Activated CD4-positive, alpha-beta T cell treated with anti-CD3 and anti-CD28 coated beads, Interleukin-2, amount 50 U/mL, for 24 hours (primary cell): ENCODE results near the gene ZNF518A.
"Not testable (repeated sequence)": the region's sequence is repeated elsewhere in the genome, so short reads cannot be mapped to it uniquely, and the experiment has no call there.

ENCODE experiments used
- DNase-seq, 2 donors: peaks; one replicate each; pipeline ENCODE4 v3.0.0-alpha.2; 2020; ENCODE audit warnings: low read depth in 1 of 2, low spot score in 1 of 2

ZNF518A gene

DNA sequence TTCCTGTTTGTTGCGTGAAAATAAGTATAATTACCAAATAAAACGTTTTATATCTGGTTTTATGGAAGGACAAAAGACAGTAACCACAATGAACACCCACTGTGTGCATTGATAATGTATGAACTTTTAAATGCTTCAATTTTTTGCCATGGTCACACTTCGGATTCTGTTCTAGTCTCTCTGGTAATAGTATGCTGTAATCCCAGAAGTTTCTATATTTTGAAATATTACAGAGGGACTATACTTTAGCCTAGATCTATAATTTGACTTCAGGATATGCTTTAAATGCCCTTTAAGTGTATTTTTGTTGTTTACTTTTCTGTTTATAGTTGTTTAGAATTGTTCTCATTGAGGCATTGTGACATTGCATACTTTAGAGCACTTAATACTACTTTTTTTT, 1.5 kb downstream of the ZNF518A start:
- DNase-seq, result no peak

DNA sequence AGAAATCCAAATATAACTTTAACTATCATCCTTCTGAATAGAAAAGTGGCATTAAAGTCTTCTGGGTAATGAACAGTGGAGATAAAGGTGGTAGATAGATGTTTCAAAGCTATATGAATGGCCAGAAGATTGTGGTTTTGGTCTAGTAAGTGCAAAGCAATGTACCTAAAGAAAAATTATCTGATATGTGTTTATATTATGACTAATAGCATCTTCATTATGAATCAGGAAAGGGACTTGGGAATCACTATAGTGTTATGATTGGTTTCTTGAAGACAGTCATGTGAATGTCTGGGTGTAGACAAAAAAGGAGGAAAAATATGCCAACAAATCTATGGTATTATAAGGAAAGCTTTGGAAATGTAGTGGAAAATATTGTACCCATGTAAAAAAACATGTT, 3.0 kb downstream of the ZNF518A start:
- no peak for DNase-seq

DNA sequence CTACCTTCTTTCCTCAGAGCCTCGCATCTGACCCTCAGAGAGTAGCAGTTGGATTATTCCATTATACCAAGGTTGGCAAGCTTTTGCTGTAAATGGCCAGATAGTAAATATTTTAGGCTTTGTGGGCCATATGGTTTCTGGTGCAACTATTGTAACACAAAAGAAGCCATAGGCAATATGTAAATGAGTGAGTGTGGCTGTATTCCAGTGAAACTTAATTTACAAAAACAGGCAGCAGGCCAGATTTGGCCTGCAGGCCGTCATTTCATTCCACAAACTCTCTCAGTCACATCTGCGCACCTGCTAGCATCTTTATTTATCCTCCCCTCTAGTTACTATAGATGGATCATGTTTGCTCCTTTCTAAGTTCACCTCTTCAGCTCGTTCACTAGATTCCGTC, 6.7 kb downstream of the ZNF518A start:
- no peak for DNase-seq

DNA sequence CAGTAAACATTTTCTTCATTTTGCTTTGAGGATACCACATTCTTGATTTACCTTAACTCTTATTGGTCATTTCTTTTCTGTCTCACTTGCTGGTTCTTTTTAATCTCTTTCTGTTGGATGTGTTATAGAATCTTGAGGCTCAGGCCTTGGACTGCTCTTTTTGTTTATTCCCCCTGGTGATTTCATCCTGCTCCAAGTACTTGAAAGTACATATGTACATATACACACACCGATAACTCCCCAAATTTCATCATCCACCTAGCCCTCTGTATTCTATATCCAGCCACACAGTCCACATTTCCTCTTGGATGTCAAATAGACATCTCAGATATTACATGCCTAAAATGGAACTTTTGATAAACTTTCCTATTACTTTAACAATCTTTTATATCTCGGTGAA, 7.5 kb downstream of the ZNF518A start:
- DNase-seq, result no peak

DNA sequence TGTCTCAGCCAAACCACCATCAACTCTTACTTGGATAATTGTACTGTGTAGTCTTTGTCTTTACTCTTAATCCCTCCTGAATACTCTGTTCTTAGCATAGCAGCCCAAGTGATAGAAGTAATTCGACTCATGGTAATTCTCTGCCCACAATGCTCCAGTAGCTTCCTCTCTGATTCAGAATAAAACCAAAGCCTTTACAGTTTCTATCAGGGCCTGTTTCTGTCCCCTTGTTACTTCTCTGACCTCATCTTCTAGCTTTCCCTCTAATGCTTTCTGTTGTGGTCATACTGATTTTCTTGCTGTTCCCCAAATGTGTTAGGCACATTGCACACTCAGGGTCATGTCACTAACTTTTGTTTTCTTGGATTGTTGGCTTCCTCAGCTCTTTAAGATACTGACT, 8.0 kb downstream of the ZNF518A start:
- DNase-seq, result no peak

DNA sequence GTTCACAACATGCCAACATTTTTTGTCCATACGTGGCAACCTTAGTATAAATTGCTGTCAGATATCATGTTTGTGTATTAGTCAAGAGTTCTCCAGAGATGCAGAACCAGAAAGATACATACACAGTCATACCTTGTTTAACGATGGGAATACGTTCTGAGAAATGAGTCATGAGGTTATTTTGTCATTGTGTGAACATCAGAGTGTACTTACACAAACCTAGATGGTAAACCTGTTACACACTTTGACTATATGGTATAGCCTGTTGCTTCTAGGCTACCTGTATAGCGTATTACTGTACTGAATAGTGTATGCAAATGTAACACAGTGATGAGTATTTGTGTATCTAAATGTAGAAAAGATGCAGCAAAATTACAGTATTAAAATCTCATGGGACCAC, 22.3 kb downstream of the ZNF518A start:
- DNase-seq, result no peak

DNA sequence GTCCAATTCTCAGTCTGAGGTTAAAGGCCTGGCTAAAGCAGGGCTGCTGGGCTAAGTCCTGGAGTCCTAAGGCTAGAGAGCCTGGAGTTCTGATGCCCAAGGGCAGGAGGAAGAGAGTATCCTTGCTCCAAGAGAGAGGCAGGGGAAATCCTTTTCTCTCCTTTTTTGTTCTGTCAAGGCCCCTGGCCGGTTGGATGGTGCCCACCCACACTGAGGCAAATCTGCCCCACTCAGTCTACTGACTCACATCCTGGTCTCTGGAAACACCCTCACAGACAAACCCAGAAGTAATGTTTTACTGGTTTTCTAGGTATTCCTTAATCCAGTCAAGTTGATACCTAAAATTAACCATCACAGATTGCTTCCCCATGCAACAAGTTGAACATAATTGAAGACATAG, 23.0 kb downstream of the ZNF518A start:
- no peak for DNase-seq

DNA sequence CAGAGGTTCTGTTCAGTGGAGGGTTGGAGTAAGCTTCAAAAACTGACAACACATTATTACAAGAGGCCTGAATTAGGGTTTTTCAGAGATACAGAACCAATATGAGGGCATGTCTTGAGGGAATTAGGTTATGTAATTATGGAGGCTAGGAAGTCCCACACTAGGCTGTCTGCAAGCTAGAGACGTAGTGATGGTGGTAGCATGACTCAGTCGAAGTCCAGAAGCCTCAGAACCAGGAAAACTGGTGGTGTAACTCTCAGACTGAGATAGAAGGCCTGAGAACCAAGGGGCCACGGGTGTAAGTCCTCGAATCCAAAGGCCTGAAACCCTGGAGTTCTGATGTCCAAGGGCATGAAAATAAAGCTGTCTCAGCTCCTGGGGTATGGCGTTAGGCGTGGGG, 35.6 kb downstream of the ZNF518A start:
- DNase-seq, result no peak

DNA sequence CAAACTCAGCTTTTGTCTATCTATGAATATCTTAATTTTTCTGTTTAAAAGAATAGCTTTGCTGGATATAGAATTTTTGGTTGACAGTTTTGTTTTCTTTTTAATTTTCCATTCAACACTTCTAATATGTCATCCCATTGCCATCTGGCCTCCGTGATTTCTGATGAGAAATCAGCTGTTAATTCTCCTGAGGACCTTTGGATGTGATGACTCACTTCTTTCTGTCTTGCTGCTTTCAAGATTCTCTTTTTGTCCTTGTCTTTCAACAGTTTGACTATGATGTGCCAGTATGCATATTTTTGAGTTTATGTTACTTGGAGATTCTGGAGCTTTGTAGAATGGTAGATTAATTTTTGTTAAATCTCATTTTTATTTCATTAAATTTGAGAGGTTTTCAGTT, 38.4 kb downstream of the ZNF518A start:
- DNase-seq, result no peak

DNA sequence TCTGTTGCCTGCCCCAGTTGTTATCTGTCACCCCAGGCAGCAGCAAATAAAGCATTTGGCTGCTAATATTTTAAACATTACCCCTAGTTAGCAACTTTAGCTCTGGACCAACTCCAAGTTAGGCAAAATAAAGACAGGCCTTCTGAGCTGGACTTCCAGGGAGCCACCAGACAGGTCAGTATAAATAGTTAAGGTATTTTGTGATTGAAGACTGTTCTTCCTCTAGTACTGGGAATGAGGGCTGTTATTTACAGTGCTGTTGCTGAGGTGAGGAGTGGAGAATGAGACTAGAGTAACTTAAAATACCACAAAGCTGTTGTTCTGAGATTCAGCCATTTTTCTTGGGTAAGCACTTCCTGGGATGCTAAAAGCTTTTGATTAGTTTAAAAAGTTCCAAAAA, 40.1 kb downstream of the ZNF518A start:
- no peak for DNase-seq

DNA sequence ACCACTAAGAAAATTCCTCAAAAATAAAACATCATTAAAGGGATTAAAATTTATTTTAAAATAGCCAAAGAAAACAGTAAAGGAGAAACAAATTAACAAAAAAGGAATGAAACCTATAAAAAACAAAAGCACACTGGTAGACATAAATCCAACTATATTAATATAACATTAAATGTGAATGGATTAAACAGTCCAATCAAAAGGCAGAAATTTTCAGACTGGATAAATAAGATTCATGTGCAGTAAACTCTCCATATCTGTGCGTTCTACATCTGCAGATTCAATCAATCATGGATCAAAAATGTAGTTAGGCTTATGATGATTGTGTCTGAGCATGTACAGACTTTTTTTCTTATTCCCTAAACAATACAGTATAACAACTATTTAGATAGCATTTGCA, 42.6 kb downstream of the ZNF518A start:
- no peak for DNase-seq

DNA sequence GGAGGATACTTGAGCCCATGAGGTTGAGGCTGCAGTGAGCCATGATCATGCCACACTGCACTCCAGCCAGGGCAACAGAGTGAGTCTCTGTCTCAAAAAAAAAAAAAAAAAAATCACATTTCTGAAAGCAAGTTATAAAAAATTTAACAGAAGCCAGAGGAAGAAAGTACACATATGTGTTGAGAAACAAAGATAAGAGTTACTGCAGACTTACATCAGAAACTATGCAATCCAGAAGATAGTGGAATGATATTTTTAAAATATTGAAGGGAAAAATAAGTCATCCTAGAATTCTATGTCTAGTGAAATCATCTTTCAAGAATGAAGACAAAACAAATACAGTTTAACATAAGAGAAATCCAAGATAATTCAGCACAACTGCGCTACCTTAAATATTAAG, 46.9 kb downstream of the ZNF518A start:
- DNase-seq, result no peak

DNA sequence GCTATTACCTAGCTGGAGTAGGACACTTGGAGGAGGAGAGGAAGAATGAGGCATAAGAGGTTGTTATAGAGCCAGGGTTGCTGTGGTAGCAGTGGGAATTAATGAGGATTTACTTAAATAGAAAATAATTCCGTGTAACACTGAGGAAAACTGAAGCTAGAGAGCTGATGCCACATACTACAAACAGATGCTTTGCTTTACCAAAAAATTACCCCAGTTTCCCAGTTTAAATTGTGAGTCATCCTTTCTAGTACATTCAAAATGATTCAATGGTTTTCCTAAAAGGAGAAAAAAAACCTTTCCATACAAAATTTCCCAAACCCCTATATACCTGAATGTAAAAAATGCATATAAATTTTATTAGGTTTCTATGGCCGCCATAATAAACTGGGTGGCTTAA, 58.3 kb downstream of the ZNF518A start:
- DNase-seq, result no peak

DNA sequence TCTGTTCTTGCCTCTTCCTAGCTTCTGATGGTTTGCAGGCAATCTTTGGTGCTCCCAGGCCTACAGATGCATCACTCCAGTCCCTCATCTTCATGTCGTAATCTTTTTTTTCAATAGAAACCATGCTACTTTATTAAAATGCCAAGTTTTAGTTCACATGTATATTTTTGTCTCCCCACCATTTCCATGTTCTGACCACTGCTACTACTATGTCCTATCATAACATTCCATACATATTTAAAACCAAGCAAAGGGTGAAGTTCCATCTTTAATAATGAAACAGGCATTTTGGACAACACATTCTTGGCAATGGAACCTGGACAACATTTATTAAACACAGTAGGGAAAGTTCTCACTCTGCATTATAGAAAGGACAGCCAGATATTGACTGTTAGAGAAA, 58.8 kb downstream of the ZNF518A start:
- DNase-seq, result no peak

DNA sequence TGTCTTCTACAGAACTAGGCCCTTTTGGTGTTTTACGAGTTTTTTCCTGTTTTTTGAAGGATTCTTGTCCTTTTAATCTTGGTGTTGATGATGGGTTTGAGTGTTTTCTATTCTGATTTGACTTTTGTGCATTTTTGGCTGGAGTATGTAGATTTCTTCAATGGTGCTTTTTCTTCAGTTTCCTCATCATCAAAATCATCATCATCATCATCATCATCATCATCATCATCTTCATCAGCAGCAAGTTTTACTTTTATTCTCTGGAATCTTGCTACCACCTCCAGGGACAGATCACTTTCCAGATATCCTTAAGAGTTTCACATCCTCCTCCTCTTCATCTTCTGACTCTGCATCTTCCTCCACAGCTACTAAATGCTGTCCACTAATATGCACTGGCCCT, 59.4 kb downstream of the ZNF518A start:
- DNase-seq, result not testable (repeated sequence)

DNA sequence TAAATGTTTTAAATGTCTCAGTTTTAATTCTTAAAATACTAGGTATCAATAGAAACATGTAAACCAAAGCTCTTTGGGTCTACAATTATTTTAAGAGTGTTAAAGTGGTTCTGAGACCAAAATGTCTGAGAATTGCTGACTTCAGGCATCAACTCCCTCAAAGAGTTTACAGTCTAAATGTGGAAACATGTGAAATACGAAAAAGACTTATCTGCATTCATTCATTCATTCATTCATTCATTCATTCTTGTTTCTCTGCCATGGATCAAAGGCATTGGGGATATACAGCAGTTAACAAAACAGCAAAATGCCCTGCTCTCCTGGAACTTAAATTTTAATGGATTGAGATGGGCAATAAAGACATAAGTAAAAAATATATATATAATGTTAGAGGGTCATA, 71.4 kb downstream of the ZNF518A start:
- DNase-seq, result no peak

DNA sequence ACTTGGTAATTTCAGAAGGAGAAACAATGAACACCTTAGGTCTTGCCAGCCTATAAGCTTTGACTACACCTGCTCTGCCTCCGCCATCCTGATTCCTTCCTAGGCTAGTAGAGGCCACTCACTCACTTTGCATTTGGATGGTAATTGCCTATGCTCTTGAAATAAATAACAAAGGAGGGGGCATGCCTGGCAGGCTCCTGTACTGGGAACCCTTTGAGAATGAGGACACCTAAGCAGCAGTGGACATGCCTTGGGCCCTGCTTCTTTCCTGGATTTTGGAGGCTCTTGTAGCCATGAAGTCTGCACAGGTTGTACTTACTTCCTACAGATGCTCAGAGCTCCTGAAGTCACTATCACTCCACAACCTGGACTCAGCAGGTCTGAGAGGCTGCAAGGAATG, 75.5 kb downstream of the ZNF518A start:
- no peak for DNase-seq

DNA sequence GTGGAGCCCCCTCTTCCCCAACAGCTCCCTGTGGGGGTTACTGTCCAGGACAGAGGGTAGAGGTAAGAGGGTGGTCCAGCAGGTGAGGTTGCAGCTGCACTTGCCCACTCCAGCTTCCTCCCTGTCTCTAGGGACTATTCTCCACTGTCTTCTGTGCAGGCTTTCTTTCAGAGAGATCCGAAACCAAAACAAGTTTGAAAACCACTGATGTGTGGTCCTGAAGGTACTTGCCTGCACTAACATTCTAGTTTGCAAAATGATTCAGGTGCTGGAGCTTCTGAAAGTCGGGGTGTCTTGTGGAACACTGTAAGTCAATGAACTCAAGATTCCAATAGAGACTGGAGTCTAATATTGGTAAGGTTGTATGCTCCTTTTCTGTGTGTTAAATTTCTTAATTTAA, 78.2 kb downstream of the ZNF518A start:
- no peak for DNase-seq

DNA sequence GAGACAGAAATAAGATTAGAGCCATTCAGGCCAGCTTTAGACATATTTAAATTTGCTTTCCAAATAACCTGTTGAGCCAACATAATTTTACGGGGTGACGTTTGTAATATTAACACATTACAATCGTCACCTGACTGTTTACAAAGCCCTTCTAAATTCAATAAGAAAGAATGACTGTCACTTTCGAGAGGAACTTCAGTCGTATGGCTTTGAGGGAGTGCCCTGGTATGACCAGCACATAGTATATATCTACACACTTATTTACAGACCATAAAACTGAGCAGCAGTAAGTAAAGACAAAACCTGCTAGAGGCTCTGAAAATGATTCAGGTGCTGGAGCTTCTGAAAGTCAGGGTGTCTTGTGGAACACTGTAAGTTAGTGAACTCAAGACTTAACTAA, 78.8 kb downstream of the ZNF518A start:
- no peak for DNase-seq

DNA sequence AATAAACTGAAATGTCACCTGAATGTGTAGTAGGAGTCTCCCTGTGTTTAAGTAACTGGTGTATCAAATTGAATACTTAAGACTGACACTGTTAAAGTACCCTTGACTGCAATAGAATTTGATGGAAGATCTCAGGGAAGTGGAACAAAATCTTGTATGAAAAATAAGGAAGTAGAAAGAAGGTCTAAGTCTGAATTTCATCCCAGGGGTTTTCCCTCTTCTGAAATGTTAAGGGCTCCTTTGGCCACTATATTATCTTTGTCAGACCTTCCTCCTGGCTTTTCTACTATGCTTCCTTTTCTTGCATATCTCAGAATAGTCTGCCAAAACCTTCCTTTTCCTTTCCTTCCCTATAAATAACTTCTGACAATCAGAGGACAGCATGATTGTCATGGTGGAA, 81.7 kb downstream of the ZNF518A start:
- no peak for DNase-seq

DNA sequence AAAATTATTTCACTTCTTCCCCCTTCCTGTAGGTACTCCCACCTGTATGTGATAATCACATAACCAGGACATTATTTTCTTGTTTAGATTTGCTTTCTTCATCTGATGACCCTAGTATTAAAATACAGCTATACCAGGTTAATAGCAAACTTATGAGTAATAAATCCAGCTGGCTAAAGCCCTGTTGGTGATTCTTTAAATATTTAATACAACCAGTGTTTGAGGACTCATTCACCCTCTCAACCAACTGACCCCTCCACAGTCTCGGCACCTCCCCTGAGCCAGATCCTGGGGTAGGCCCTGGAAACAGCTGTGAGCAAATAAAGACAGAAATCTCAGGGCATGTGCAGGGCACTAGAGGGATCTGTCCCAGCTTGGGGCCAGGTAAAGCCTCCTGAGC, 82.8 kb downstream of the ZNF518A start:
- no peak for DNase-seq
